Mononuclear cell (primary cell): ENCODE measurements around the gene WNK2. TPM values are rescaled to one million over a fixed set of nuclear protein-coding genes. Genes with fewer than 3 reads are reported as not detected.

Source experiments
- H3K27me3 ChIP-seq: 2 replicates; pipeline ENCODE4 v1.6.0; 2011; ENCODE audit warnings: low read length, control low read depth; ENCODE audit not compliant: insufficient read depth
- H3K4me1 ChIP-seq: 2 replicates; pipeline ENCODE4 v1.5.1; 2011; ENCODE audit warnings: mild to moderate bottlenecking, low read length, control low read depth; ENCODE audit not compliant: insufficient read depth
- H3K4me3 ChIP-seq: 2 replicates; pipeline ENCODE4 v1.5.1; 2011; ENCODE audit warnings: mild to moderate bottlenecking, low read length, moderate library complexity
- H3K9me3 ChIP-seq: 2 replicates; pipeline ENCODE4 v1.5.1; 2011; ENCODE audit warnings: low read depth, mild to moderate bottlenecking, control low read depth, low read length
- total RNA-seq: library from RNA; depleted of rRNA; stranded (reverse); fragments of >200 nt; gene quantifications from one replicate; pipeline ENCODE4 v1.2.3, GENCODE V29; 2012

WNK2 gene
- total RNA-seq, 1 donor = 0.10 TPM

GRCh38 chr9:93224591-93224990 lies 40.7 kb downstream of the WNK2 start:
- Histone ChIP-seq H3K4me3 (no peak overlapping the region), H3K9me3 (no peaks in the 10 kb centered on the region), H3K27me3 (no peaks in the 10 kb centered on the region), H3K4me1 (no peaks in the 10 kb centered on the region)

GRCh38 chr9:93225417-93225816 lies 41.5 kb downstream of the WNK2 start:
- H3K27me3 ChIP-seq = no peaks in the 10 kb centered on the region
- no peaks in the 10 kb centered on the region for H3K4me1 ChIP-seq
- H3K4me3 ChIP-seq = no peak overlapping the region
- no peaks in the 10 kb centered on the region for H3K9me3 ChIP-seq

- no peak overlapping the region for H3K4me3 ChIP-seq
- H3K27me3 ChIP-seq = no peaks in the 10 kb centered on the region
- no peaks in the 10 kb centered on the region for H3K9me3 ChIP-seq
- no peaks in the 10 kb centered on the region for H3K4me1 ChIP-seq
These were observed 42.0 kb downstream of the WNK2 start for GRCh38 chr9:93225892-93226291.

DNA sequence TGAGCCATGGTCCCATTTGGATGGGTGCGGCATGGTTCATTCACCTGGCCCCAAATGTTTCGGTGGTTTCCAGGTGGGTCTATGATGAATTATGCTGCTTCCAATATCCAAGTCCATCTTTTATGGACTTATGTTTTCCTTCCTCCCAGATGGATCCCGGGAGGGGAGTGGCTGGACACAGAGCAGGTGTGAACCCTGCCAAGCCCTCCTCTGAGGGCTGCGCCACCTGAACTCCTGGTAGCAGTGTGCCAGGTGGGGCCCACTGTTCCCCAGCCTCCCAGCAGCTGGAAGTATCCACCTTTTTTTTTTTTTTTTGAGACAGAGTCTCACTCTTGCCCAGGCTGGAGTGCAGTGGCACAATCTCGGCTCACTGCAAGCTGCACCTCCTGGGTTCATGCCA lies 42.9 kb downstream of the WNK2 start:
- H3K9me3 ChIP-seq = no peaks in the 10 kb centered on the region
- H3K27me3 ChIP-seq = no peaks in the 10 kb centered on the region
- H3K4me3 ChIP-seq = no peak overlapping the region
- H3K4me1 ChIP-seq = peaks cover 9% of the 10 kb centered on the region

- Histone ChIP-seq H3K4me1 (peaks cover 9% of the 10 kb centered on the region), H3K9me3 (no peaks in the 10 kb centered on the region), H3K27me3 (peaks cover 4% of the 10 kb centered on the region), H3K4me3 (no peak overlapping the region)
These were observed 44.1 kb downstream of the WNK2 start for GRCh38 chr9:93228030-93228429.

GRCh38 chr9:93228453-93228852 lies 44.5 kb downstream of the WNK2 start:
- Histone ChIP-seq H3K9me3 (no peaks in the 10 kb centered on the region), H3K4me3 (no peak overlapping the region), H3K4me1 (peaks cover 9% of the 10 kb centered on the region), H3K27me3 (peaks cover 4% of the 10 kb centered on the region)

GRCh38 chr9:93229636-93230035 lies 45.7 kb downstream of the WNK2 start:
- H3K4me3 ChIP-seq = no peak overlapping the region
- H3K4me1 ChIP-seq = peaks cover 9% of the 10 kb centered on the region
- peaks cover 4% of the 10 kb centered on the region for H3K27me3 ChIP-seq
- no peaks in the 10 kb centered on the region for H3K9me3 ChIP-seq

DNA sequence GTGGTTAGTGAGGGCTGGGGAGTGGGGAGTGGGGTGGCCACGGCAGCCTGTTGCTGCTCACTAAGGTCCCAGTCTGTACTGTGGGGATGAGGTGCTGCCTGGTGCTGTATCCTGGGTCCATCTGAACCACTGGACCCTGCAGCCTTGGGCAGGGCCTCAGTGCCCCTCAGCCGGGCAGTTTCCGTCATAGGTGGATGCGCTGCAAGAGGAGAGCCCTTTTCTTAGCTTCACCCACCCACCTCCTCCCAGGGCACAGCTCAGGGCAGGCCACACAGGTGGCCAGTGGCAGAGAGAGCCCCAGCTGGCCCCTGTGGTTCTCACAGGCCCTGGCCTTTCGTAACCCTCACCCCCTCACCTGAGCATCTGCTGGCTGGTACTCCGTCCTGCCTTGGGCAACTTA lies 46.2 kb downstream of the WNK2 start:
- Histone ChIP-seq H3K9me3 (no peaks in the 10 kb centered on the region), H3K27me3 (peaks cover 4% of the 10 kb centered on the region), H3K4me1 (peaks cover 9% of the 10 kb centered on the region), H3K4me3 (no peak overlapping the region)

GRCh38 chr9:93230601-93231000 lies 46.7 kb downstream of the WNK2 start:
- Histone ChIP-seq H3K9me3 (no peaks in the 10 kb centered on the region), H3K4me1 (peaks cover 9% of the 10 kb centered on the region), H3K27me3 (peaks cover 4% of the 10 kb centered on the region), H3K4me3 (no peak overlapping the region)

- Histone ChIP-seq H3K27me3 (peaks cover 4% of the 10 kb centered on the region), H3K4me3 (no peak overlapping the region), H3K9me3 (no peaks in the 10 kb centered on the region), H3K4me1 (peaks cover 9% of the 10 kb centered on the region)
These were observed 47.3 kb downstream of the WNK2 start for GRCh38 chr9:93231121-93231694.

- H3K4me1 ChIP-seq = peaks cover 9% of the 10 kb centered on the region
- H3K27me3 ChIP-seq = peaks cover 4% of the 10 kb centered on the region
- H3K4me3 ChIP-seq = no peak overlapping the region
- no peaks in the 10 kb centered on the region for H3K9me3 ChIP-seq
These were observed 47.8 kb downstream of the WNK2 start for GRCh38 chr9:93231716-93232115.

DNA sequence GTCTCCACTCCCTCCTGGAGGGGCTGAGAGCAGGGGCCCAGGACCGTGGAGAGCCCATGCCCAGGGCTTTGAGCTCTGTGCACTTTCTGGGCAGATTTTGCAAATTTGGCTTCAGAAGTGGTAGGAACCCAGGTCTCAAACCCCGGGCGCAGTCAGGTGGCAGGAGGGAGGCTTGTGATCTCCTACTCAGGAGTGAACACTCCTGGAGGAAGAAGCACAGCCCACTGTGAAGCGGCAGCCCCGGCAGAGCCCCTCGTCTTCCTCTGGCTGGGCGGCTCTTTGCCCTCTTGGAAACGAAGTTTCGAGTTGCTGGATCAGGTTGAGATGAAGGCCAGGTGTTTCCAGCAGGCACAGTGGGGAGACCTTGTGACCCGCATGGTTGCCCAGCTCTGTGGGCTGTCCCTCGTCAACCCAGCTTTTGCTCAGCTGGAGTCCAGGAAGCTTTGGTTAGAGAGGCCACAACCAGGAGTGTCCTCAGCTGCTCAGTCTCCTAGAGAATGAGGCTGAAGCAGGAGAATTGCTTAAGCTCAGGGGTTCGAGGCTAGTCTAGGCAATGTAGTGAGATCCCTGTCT lies 48.5 kb downstream of the WNK2 start:
- Histone ChIP-seq H3K27me3 (peaks cover 4% of the 10 kb centered on the region), H3K4me3 (no peak overlapping the region), H3K4me1 (peaks cover 9% of the 10 kb centered on the region), H3K9me3 (no peaks in the 10 kb centered on the region)

GRCh38 chr9:93233033-93233432 lies 49.1 kb downstream of the WNK2 start:
- no peaks in the 10 kb centered on the region for H3K9me3 ChIP-seq
- H3K27me3 ChIP-seq = peaks cover 4% of the 10 kb centered on the region
- H3K4me1 ChIP-seq = peaks cover 9% of the 10 kb centered on the region
- H3K4me3 ChIP-seq = no peak overlapping the region

DNA sequence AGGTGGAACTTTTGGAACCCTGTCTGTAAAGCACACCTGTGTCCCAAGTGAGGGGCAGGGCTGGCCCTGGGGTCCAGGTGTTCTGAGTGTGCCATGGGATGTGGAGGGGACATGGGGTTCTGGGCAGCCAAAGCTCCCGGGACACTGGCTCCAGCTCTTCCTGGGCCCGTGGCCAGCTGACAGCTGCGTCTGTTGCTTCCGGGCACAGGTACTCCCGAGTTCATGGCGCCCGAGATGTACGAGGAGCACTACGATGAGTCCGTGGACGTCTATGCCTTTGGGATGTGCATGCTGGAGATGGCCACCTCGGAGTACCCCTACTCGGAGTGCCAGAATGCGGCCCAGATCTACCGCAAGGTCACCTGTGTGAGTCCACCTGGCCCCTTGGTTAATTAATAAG lies 50.7 kb downstream of the WNK2 start:
- Histone ChIP-seq H3K9me3 (no peaks in the 10 kb centered on the region), H3K4me3 (no peak overlapping the region), H3K27me3 (peaks cover 4% of the 10 kb centered on the region), H3K4me1 (peaks cover 9% of the 10 kb centered on the region)

GRCh38 chr9:93235300-93235960 lies 51.5 kb downstream of the WNK2 start:
- Histone ChIP-seq H3K4me1 (peaks cover 9% of the 10 kb centered on the region), H3K27me3 (peaks cover 4% of the 10 kb centered on the region), H3K4me3 (no peak overlapping the region), H3K9me3 (no peaks in the 10 kb centered on the region)
